CD14-positive monocyte (primary cell): ENCODE data around the gene PCDHA1. TPM values are rescaled to one million over a fixed set of nuclear protein-coding genes. Genes with fewer than 3 reads are reported as not detected.
"Not testable (repeated sequence)": the region's sequence is repeated elsewhere in the genome, so short reads cannot be mapped to it uniquely, and the experiment has no call there.

Experiments
- DNase-seq, 3 donors: peaks; one replicate each; pipeline ENCODE4 v3.0.0-alpha.2; 2011 to 2022
- H2AFZ ChIP-seq: 2 replicates; pipeline ENCODE4 v1.6.0; 2012; ENCODE audit warnings: mild to moderate bottlenecking, low read depth, low read length, inconsistent platforms; ENCODE audit not compliant: insufficient read depth, poor library complexity, severe bottlenecking
- H3K27ac ChIP-seq, 2 donors: 1 replicate in 1 of 2; 2 replicates in 1 of 2; pipeline ENCODE4 v1.5.1; 2012 to 2013; ENCODE audit warnings: low read length in 2 of 2, control low read depth in 1 of 2, inconsistent platforms in 1 of 2, low read depth in 1 of 2, mild to moderate bottlenecking in 1 of 2
- H3K27me3 ChIP-seq, 2 donors: one replicate each; pipeline versions ENCODE4 v1.6.0 to v1.6.1; 2011 to 2013; ENCODE audit warnings: low read length in 2 of 2; ENCODE audit not compliant: control insufficient read depth in 2 of 2, insufficient read depth in 2 of 2
- H3K36me3 ChIP-seq, 2 donors: replicated peaks in 1 of 2; 1 replicate in 1 of 2; 2 replicates in 1 of 2; pipeline versions ENCODE4 v1.5.1 to v1.6.1; 2012 to 2013; ENCODE audit warnings: low read length in 2 of 2, control low read depth in 1 of 2, inconsistent platforms in 1 of 2, mild to moderate bottlenecking in 1 of 2; ENCODE audit not compliant: insufficient read depth in 2 of 2, control insufficient read depth in 1 of 2
- H3K4me1 ChIP-seq, 2 donors: 1 replicate in 1 of 2; 2 replicates in 1 of 2; pipeline versions ENCODE4 v1.5.1 to v1.6.1; 2012 to 2013; ENCODE audit warnings: low read length in 2 of 2, control low read depth in 1 of 2, inconsistent platforms in 1 of 2, mild to moderate bottlenecking in 1 of 2, moderate library complexity in 1 of 2; ENCODE audit not compliant: insufficient read depth in 2 of 2, control insufficient read depth in 1 of 2
- H3K4me2 ChIP-seq: replicated peaks from 2 replicates; pipeline ENCODE3; 2012; ENCODE audit warnings: low read length, moderate library complexity, mild to moderate bottlenecking; ENCODE audit not compliant: poor library complexity, severe bottlenecking; ENCODE audit errors: extremely low read depth
- H3K4me3 ChIP-seq, 3 experiments: fragments of 200-600 bp in 1 of 3; sonication (generic) in 1 of 3; replicated peaks in 1 of 3; 1 replicate in 2 of 3; 2 replicates in 1 of 3; pipeline ENCODE4 v1.5.1; 2011 to 2013; ENCODE audit warnings: low read length in 3 of 3, mild to moderate bottlenecking in 3 of 3, control low read depth in 2 of 3, low read depth in 2 of 3, inconsistent platforms in 1 of 3, moderate library complexity in 1 of 3
- H3K79me2 ChIP-seq: 2 replicates; pipeline ENCODE4 v1.6.0; 2012; ENCODE audit warnings: mild to moderate bottlenecking, control low read depth, inconsistent platforms, low read length, moderate library complexity; ENCODE audit not compliant: insufficient read depth
- H3K9ac ChIP-seq: 2 replicates; pipeline ENCODE4 v1.6.0; 2017; ENCODE audit warnings: low read length, mild to moderate bottlenecking; ENCODE audit not compliant: insufficient read depth, poor library complexity, severe bottlenecking
- H3K9me3 ChIP-seq, 2 donors: replicated peaks in 1 of 2; 1 replicate in 1 of 2; 2 replicates in 1 of 2; pipeline versions ENCODE4 v1.5.1 to v1.6.1; 2012 to 2013; ENCODE audit warnings: low read length in 2 of 2, control low read depth in 1 of 2; ENCODE audit not compliant: control insufficient read depth in 1 of 2, insufficient read depth in 1 of 2
- H4K20me1 ChIP-seq: 2 replicates; pipeline ENCODE4 v1.6.0; 2012; ENCODE audit warnings: mild to moderate bottlenecking, low read length, control low read depth, moderate library complexity; ENCODE audit not compliant: insufficient read depth
- H3K27ac Mint-ChIP-seq, 7 donors: one replicate each; pipeline ENCODE4 v1.8.0; 2020; ENCODE audit warnings: mild to moderate bottlenecking in 7 of 7, mixed read lengths in 7 of 7, moderate library complexity in 6 of 7, inconsistent platforms in 2 of 7
- H3K27me3 Mint-ChIP-seq, 3 donors: one replicate each; pipeline ENCODE4 v1.8.0; 2021 to 2022; ENCODE audit warnings: low read depth in 3 of 3, mild to moderate bottlenecking in 3 of 3, mixed read lengths in 3 of 3, moderate library complexity in 3 of 3, inconsistent platforms in 1 of 3
- H3K36me3 Mint-ChIP-seq, 2 donors: one replicate each; pipeline ENCODE4 v1.8.0; 2020; ENCODE audit warnings: mixed read lengths in 2 of 2, inconsistent platforms in 1 of 2, mild to moderate bottlenecking in 1 of 2
- H3K4me1 Mint-ChIP-seq: one replicate; pipeline ENCODE4 v1.8.0; 2020; ENCODE audit warnings: mild to moderate bottlenecking, mixed read lengths
- H3K4me3 Mint-ChIP-seq, 2 donors: one replicate each; pipeline ENCODE4 v1.8.0; 2020; ENCODE audit warnings: mild to moderate bottlenecking in 2 of 2, mixed read lengths in 2 of 2, moderate library complexity in 1 of 2
- H3K9me3 Mint-ChIP-seq, 7 donors: one replicate each; pipeline ENCODE4 v1.8.0; 2020 to 2022; ENCODE audit warnings: mixed read lengths in 7 of 7, mild to moderate bottlenecking in 6 of 7, moderate library complexity in 6 of 7, inconsistent platforms in 2 of 7
- WGBS: methylation state at CpG from one replicate; pipeline ENCODE4 v1.1.5; 2013; ENCODE audit warnings: missing lambda C conversion rate; ENCODE audit not compliant: insufficient coverage; 5-methylcytosine and 5-hydroxymethylcytosine counted together
- intact Hi-C, 2 donors: fragments of 100-400 bp; cut with micrococcal nuclease; formaldehyde crosslinking; loops; one replicate each; pipeline versions ENCODE4 v1.15.0 to v1.15.1; 2023
- polyA plus RNA-seq, 3 donors: library from polyadenylated mRNA; depleted of rRNA in 1 of 3; unstranded in 2 of 3; stranded (reverse) in 1 of 3; fragments of 300-500 nt in 2 of 3; fragments of >200 nt in 1 of 3; fragmentation: Illumina TruSeq in 2 of 3; gene quantifications; 1 replicate in 2 of 3; 2 replicates in 1 of 3; pipeline ENCODE4 v1.2.3, GENCODE V29; 2012 to 2021
- TF ChIP-seq, protein P1 (sequence below): fragments of 200-600 bp; IDR thresholded peaks from one replicate; pipeline ENCODE4 v1.8.0; 2022; ENCODE audit warnings: antibody characterized with exemption, mild to moderate bottlenecking

The PCDHA1 gene
- polyA plus RNA-seq, 3 donors = not detected

DNA sequence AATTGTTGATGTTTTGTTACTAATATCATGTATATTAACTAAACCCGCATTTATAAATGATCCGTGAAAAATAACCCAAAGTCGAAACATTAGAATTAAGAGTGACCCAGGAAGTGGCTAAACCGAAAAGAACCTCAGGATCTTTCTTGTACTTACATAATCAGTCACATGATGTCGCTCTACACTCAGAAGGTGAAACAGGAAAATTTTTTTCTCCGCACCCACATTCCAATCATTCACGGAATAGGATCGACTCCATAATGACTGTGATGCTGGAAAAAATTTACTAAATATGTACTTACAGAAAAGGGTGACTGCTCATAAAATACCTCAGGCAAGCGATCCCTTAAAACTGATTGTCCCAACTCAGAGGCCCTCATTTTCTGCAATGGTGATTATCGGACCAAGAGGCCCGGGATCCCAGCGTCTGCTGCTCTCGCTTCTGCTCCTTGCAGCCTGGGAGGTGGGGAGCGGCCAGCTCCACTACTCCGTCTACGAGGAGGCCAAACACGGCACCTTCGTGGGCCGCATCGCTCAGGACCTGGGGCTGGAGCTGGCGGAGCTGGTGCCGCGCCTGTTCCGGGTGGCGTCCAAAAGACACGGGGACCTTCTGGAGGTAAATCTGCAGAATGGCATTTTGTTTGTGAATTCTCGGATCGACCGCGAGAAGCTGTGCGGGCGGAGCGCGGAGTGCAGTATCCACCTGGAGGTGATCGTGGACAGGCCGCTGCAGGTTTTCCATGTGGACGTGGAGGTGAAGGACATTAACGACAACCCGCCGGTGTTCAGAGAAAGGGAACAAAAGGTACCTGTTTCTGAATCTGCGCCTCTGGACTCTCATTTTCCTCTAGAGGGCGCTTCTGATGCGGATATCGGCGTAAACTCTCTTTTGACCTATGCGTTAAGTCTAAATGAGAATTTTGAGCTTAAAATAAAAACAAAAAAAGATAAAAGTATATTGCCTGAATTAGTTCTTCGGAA is 89.4 kb downstream of the PCDHA1 start, which contains the start of gene PCDHA12:
TSS of gene PCDHA12 (plus strand) at position 224 of the 981 bp plus-strand sequence. CDS start at position 389, 165 bp downstream.
- Histone ChIP-seq H3K9me3 (peaks cover 39 to 67% of the 10 kb centered on the region in 2 donors), H3K27me3 (peaks cover 3 to 23% of the 10 kb centered on the region in 2 donors), H3K4me1 (no peaks in the 10 kb centered on the region), H2AFZ (no peak within 1 kb of the TSS), H3K79me2 (no peaks in the 10 kb centered on the region), H3K36me3 (no peaks in the 10 kb centered on the region), H3K4me3 (no peak within 1 kb of the TSS), H4K20me1 (no peaks in the 10 kb centered on the region), H3K9ac (no peak within 1 kb of the TSS), H3K4me2 (no peak within 1 kb of the TSS), H3K27ac (no peak within 1 kb of the TSS)
- intact Hi-C loops = loop anchor here (2.0 to 10.0 kb wide), 2 partner anchors 51 to 71 kb away; partner anchors contain the start of genes PCDHA5 (in 1 of the 2) and PCDHA6 (in 1 of the 2)
- H3K4me3 Mint-ChIP-seq = peak within 1 kb of the TSS in 1 of 2 donors; percentile 51
- DNase-seq = no peak
- peaks cover 23 to 32% (median 28%) of the 10 kb centered on the region in 3 donors for H3K27me3 Mint-ChIP-seq
- peaks cover 34 to 57% (median 48%) of the 10 kb centered on the region in 7 donors for H3K9me3 Mint-ChIP-seq
- TF ChIP-seq, protein P1, sequence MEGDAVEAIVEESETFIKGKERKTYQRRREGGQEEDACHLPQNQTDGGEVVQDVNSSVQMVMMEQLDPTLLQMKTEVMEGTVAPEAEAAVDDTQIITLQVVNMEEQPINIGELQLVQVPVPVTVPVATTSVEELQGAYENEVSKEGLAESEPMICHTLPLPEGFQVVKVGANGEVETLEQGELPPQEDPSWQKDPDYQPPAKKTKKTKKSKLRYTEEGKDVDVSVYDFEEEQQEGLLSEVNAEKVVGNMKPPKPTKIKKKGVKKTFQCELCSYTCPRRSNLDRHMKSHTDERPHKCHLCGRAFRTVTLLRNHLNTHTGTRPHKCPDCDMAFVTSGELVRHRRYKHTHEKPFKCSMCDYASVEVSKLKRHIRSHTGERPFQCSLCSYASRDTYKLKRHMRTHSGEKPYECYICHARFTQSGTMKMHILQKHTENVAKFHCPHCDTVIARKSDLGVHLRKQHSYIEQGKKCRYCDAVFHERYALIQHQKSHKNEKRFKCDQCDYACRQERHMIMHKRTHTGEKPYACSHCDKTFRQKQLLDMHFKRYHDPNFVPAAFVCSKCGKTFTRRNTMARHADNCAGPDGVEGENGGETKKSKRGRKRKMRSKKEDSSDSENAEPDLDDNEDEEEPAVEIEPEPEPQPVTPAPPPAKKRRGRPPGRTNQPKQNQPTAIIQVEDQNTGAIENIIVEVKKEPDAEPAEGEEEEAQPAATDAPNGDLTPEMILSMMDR = no peak
- WGBS = 26% methylated on average over 29 of the region's 47 CpGs
- no peak within 1 kb of the TSS for H3K27ac Mint-ChIP-seq
- H3K4me1 Mint-ChIP-seq = no peaks in the 10 kb centered on the region
- H3K36me3 Mint-ChIP-seq = peaks cover 0 to 13% of the 10 kb centered on the region in 2 donors

DNA sequence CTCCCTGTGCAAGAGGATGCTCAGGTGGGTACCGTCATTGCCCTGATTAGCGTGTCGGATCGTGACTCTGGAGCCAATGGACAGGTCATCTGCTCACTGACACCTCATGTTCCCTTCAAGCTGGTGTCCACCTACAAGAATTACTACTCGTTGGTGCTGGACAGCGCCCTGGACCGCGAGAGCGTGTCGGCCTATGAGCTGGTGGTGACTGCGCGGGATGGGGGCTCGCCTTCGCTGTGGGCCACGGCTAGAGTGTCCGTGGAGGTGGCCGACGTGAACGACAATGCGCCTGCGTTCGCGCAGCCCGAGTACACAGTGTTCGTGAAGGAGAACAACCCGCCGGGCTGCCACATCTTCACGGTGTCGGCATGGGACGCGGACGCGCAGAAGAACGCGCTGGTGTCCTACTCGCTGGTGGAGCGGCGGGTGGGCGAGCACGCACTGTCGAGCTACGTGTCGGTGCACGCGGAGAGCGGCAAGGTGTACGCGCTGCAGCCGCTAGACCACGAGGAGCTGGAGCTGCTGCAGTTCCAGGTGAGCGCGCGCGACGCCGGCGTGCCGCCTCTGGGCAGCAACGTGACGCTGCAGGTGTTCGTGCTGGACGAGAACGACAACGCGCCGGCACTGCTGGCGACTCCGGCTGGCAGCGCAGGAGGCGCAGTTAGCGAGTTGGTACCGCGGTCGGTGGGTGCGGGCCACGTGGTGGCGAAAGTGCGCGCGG is 90.8 kb downstream of the PCDHA1 start:
- H3K27ac ChIP-seq, H3K4me2 ChIP-seq, H3K4me1 Mint-ChIP-seq, H3K9ac ChIP-seq, H3K4me1 ChIP-seq, H3K79me2 ChIP-seq, H3K36me3 Mint-ChIP-seq, H3K36me3 ChIP-seq, H3K4me3 ChIP-seq, H3K27ac Mint-ChIP-seq, H2AFZ ChIP-seq, DNase-seq, H4K20me1 ChIP-seq: not testable (repeated sequence)
- Mint-ChIP-seq H3K9me3 (peaks cover 30 to 51% (median 48%) of the 10 kb centered on the region in 7 donors), H3K27me3 (peaks cover 21 to 27% (median 26%) of the 10 kb centered on the region in 3 donors), H3K4me3 (peak overlapping the region in 1 of 2 donors; percentile 14)
- Histone ChIP-seq H3K27me3 (peaks cover 3 to 26% of the 10 kb centered on the region in 2 donors), H3K9me3 (peaks cover 33 to 58% of the 10 kb centered on the region in 2 donors)
- WGBS = 41% methylated on average over 80 of the region's 80 CpGs
- intact Hi-C loops = loop anchor here (2.0 to 10.0 kb wide), 2 partner anchors 52 to 72 kb away; partner anchors contain the start of genes PCDHA5 (in 1 of the 2) and PCDHA6 (in 1 of the 2)
